ENCODE results near the gene SLC28A3. TPM values are rescaled to one million over a fixed set of nuclear protein-coding genes. Genes with fewer than 3 reads are reported as not detected.
"Not testable (repeated sequence)": the region's sequence is repeated elsewhere in the genome, so short reads cannot be mapped to it uniquely, and the experiment has no call there.

The SLC28A3 gene
- under 1 TPM; 0.38 to 0.40 TPM for total RNA-seq

- CTCF ChIA-PET = no interaction called here
- POLR2A ChIA-PET = interaction anchor here (0.6 kb wide), 1 partner anchor 12 kb away, joined by 6 read pairs; no protein-coding TSS in a partner anchor
These were observed at the start of gene SLC28A3 for GRCh38 chr9:84340535-84340934. Gene SLC28A3, minus strand, starts transcription at chr9:84340758. Its CDS starts 125 bp downstream, at chr9:84340633.

GRCh38 chr9:84390254-84390653 is 49.7 kb upstream of the SLC28A3 start:
- CTCF ChIA-PET, POLR2A ChIA-PET: not testable (repeated sequence)

- POLR2A ChIA-PET = no interaction called here
These were observed 47.3 kb upstream of the SLC28A3 start for GRCh38 chr9:84387821-84388220.

GRCh38 chr9:84386753-84387152 is 46.2 kb upstream of the SLC28A3 start:
- POLR2A ChIA-PET = no interaction called here
- CTCF ChIA-PET = no interaction called here

More at GRCh38 chr9:84387821-84388220, 47.3 kb upstream of the SLC28A3 start:
- CTCF ChIA-PET = no interaction called here

GRCh38 chr9:84385386-84386040 is 45.0 kb upstream of the SLC28A3 start:
- ChIA-PET CTCF (no interaction called here), POLR2A (no interaction called here)

- POLR2A ChIA-PET = no interaction called here
- CTCF ChIA-PET = no interaction called here
These were observed 44.1 kb upstream of the SLC28A3 start for GRCh38 chr9:84384617-84385016.

- ChIA-PET CTCF (no interaction called here), POLR2A (no interaction called here)
These were observed 42.6 kb upstream of the SLC28A3 start for GRCh38 chr9:84383178-84383577.

- CTCF ChIA-PET = no interaction called here
These were observed 42.2 kb upstream of the SLC28A3 start for GRCh38 chr9:84382720-84383119.

GRCh38 chr9:84381508-84381907 is 41.0 kb upstream of the SLC28A3 start:
- CTCF ChIA-PET = no interaction called here
- POLR2A ChIA-PET = no interaction called here

More at GRCh38 chr9:84382720-84383119, 42.2 kb upstream of the SLC28A3 start:
- POLR2A ChIA-PET = no interaction called here

- ChIA-PET CTCF (no interaction called here), POLR2A (no interaction called here)
These were observed 39.2 kb upstream of the SLC28A3 start for GRCh38 chr9:84379740-84380139.

GRCh38 chr9:84375954-84376353 is 35.4 kb upstream of the SLC28A3 start:
- CTCF ChIA-PET = no interaction called here
- POLR2A ChIA-PET = no interaction called here

GRCh38 chr9:84374516-84374915 is 34.0 kb upstream of the SLC28A3 start:
- CTCF ChIA-PET = no interaction called here
- POLR2A ChIA-PET = no interaction called here

GRCh38 chr9:84374013-84374412 is 33.5 kb upstream of the SLC28A3 start:
- CTCF ChIA-PET = no interaction called here

GRCh38 chr9:84371737-84372136 is 31.2 kb upstream of the SLC28A3 start:
- POLR2A ChIA-PET = no interaction called here
- CTCF ChIA-PET = interaction anchor here (0.7 kb wide), 1 partner anchor 71 kb away, joined by 4 read pairs; no protein-coding TSS in a partner anchor

More at GRCh38 chr9:84374013-84374412, 33.5 kb upstream of the SLC28A3 start:
- POLR2A ChIA-PET = no interaction called here

- CTCF ChIA-PET = interaction anchor here (0.7 kb wide), 1 partner anchor 743 kb away, joined by 3 read pairs; no protein-coding TSS in a partner anchor
- POLR2A ChIA-PET = no interaction called here
These were observed 28.0 kb upstream of the SLC28A3 start for GRCh38 chr9:84368601-84369000.

- POLR2A ChIA-PET, CTCF ChIA-PET: not testable (repeated sequence)
These were observed 27.2 kb upstream of the SLC28A3 start for GRCh38 chr9:84367726-84368125.

- POLR2A ChIA-PET = no interaction called here
- CTCF ChIA-PET = no interaction called here
These were observed 26.1 kb upstream of the SLC28A3 start for GRCh38 chr9:84366683-84367082.

- CTCF ChIA-PET, POLR2A ChIA-PET: not testable (repeated sequence)
These were observed 24.4 kb upstream of the SLC28A3 start for GRCh38 chr9:84364894-84365490.

GRCh38 chr9:84361645-84362044 is 21.1 kb upstream of the SLC28A3 start:
- ChIA-PET CTCF (no interaction called here), POLR2A (no interaction called here)

GRCh38 chr9:84357275-84357674 is 16.7 kb upstream of the SLC28A3 start:
- CTCF ChIA-PET = no interaction called here
- POLR2A ChIA-PET = no interaction called here

- POLR2A ChIA-PET = no interaction called here
- CTCF ChIA-PET = no interaction called here
These were observed 13.5 kb upstream of the SLC28A3 start for GRCh38 chr9:84354035-84354434.

- POLR2A ChIA-PET = no interaction called here
- CTCF ChIA-PET = no interaction called here
These were observed 9.1 kb upstream of the SLC28A3 start for GRCh38 chr9:84349671-84350070.
